ENCODE data around the gene MATCAP1.

- TF ChIP-seq MAFK (conservative IDR thresholded peaks at IDR 0.05 in 1 of 2, IDR thresholded peaks at IDR 0.05 in 1 of 2; ENCODE audit: low read length in 2 of 2) (no peak), CREM (IDR thresholded peaks at IDR 0.05) (no peak), CREM (CRISPR knock-in tag; IDR thresholded peaks at IDR 0.05) (no peak), ZBTB34 (CRISPR knock-in tag; IDR thresholded peaks at IDR 0.05) (no peak), CTCF (CRISPR knock-in tag; IDR thresholded peaks at IDR 0.05) (no peak), NR3C1 (CRISPR knock-in tag; IDR thresholded peaks at IDR 0.05) (no peak), ZNF569 (CRISPR knock-in tag; IDR thresholded peaks at IDR 0.05; ENCODE audit: borderline replicate concordance) (no peak), STAG1 (CRISPR knock-in tag; IDR thresholded peaks at IDR 0.05) (no peak)
Measured at GRCh38 chr16:67181346-67181745, 2.4 kb downstream of the MATCAP1 start.

Measured in HepG2 (cell line).